Measurements from ENCODE around the gene KNSTRN. TPM values are rescaled to one million over a fixed set of nuclear protein-coding genes. Genes with fewer than 3 reads are reported as not detected.

The KNSTRN gene
- polyA plus RNA-seq, 1 donor (not counting 4 experiments of a cell fraction or from before 2014, with no cell fraction given): 42.4 TPM

- no peak for FAIRE-seq
- peaks cover 24% of the 10 kb centered on the region for H3K79me2 ChIP-seq (ENCODE audit: control insufficient read depth, insufficient read depth, low read length)
Observed at GRCh38 chr15:40334541-40334940, 48.0 kb upstream of the KNSTRN start.

GRCh38 chr15:40334941-40335795 lies 47.4 kb upstream of the KNSTRN start:
- H3K27ac ChIP-seq (ENCODE audit: control insufficient read depth, insufficient read depth, low read length): no peak overlapping the region
- no peaks in the 10 kb centered on the region for H3K9me3 ChIP-seq (ENCODE audit: control insufficient read depth, low read depth, low read length)
- peaks cover 30% of the 10 kb centered on the region for H3K79me2 ChIP-seq (ENCODE audit: control insufficient read depth, insufficient read depth, low read length)
- FAIRE-seq: no peak
- H4K20me1 ChIP-seq (ENCODE audit: control insufficient read depth, extremely low read depth, insufficient read depth, low read length): no peaks in the 10 kb centered on the region
- H3K4me1 ChIP-seq (ENCODE audit: control insufficient read depth, extremely low read depth, insufficient read depth, low read length): peaks cover 59% of the 10 kb centered on the region
- no peaks in the 10 kb centered on the region for H3K27me3 ChIP-seq (ENCODE audit: control insufficient read depth, extremely low read depth, insufficient read depth, low read length)
- dilution Hi-C loops (cut with MboI; ENCODE audit: extremely low pct_ligation_motif_present, low sequenced_read_pairs): no loop called here
- no peak overlapping the region for H2AFZ ChIP-seq (ENCODE audit: control insufficient read depth, low read length)
- no peak for DNase-seq (ENCODE audit: low read depth, low spot score)
- peaks cover 2% of the 10 kb centered on the region for H3K9me1 ChIP-seq (ENCODE audit: control insufficient read depth, extremely low read depth, insufficient read depth, low read length)
- H3K4me3 ChIP-seq (ENCODE audit: control insufficient read depth in 2 of 3, extremely low read depth in 1 of 3, insufficient read depth in 2 of 3, low read depth in 1 of 3, low read length in 3 of 3): no peak overlapping the region
- no peak overlapping the region for H3K4me2 ChIP-seq (ENCODE audit: control insufficient read depth, extremely low read depth, insufficient read depth, low read depth, low read length)
- peaks cover 22 to 39% of the 10 kb centered on the region in 2 experiments for H3K36me3 ChIP-seq (ENCODE audit: control insufficient read depth in 2 of 2, extremely low read depth in 1 of 2, insufficient read depth in 2 of 2, low read length in 2 of 2)
- H3K9ac ChIP-seq (ENCODE audit: control insufficient read depth, extremely low read depth, insufficient read depth, low read length): no peak overlapping the region
- TF ChIP-seq CTCF (optimal IDR thresholded peaks at IDR 0.05 in 1 of 3, IDR thresholded peaks at IDR 0.05 in 1 of 3, conservative IDR thresholded peaks at IDR 0.05 in 1 of 3; ENCODE audit: extremely low read depth in 1 of 3, insufficient read depth in 2 of 3, low read length in 3 of 3): no peak
- TF ChIP-seq EZH2 (IDR thresholded peaks at IDR 0.05; ENCODE audit: low read length): no peak

More at GRCh38 chr15:40334541-40334940, 48.0 kb upstream of the KNSTRN start:
- dilution Hi-C loops (cut with MboI; ENCODE audit: extremely low pct_ligation_motif_present, low sequenced_read_pairs): no loop called here
- peaks cover 2% of the 10 kb centered on the region for H3K9me1 ChIP-seq (ENCODE audit: control insufficient read depth, extremely low read depth, insufficient read depth, low read length)
- no peaks in the 10 kb centered on the region for H3K27me3 ChIP-seq (ENCODE audit: control insufficient read depth, extremely low read depth, insufficient read depth, low read length)
- no peaks in the 10 kb centered on the region for H3K9me3 ChIP-seq (ENCODE audit: control insufficient read depth, low read depth, low read length)
- no peak for TF ChIP-seq CTCF (optimal IDR thresholded peaks at IDR 0.05 in 1 of 3, IDR thresholded peaks at IDR 0.05 in 1 of 3, conservative IDR thresholded peaks at IDR 0.05 in 1 of 3; ENCODE audit: extremely low read depth in 1 of 3, insufficient read depth in 2 of 3, low read length in 3 of 3)
- TF ChIP-seq EZH2 (IDR thresholded peaks at IDR 0.05; ENCODE audit: low read length): no peak
- peak overlapping the region; percentile 11 for H3K27ac ChIP-seq (ENCODE audit: control insufficient read depth, insufficient read depth, low read length)
- no peaks in the 10 kb centered on the region for H4K20me1 ChIP-seq (ENCODE audit: control insufficient read depth, extremely low read depth, insufficient read depth, low read length)
- no peak overlapping the region for H3K4me2 ChIP-seq (ENCODE audit: control insufficient read depth, extremely low read depth, insufficient read depth, low read depth, low read length)
- H3K9ac ChIP-seq (ENCODE audit: control insufficient read depth, extremely low read depth, insufficient read depth, low read length): no peak overlapping the region
- DNase-seq (ENCODE audit: low read depth, low spot score): no peak
- H2AFZ ChIP-seq (ENCODE audit: control insufficient read depth, low read length): no peak overlapping the region
- H3K4me1 ChIP-seq (ENCODE audit: control insufficient read depth, extremely low read depth, insufficient read depth, low read length): peaks cover 53% of the 10 kb centered on the region
- H3K4me3 ChIP-seq (ENCODE audit: control insufficient read depth in 2 of 3, extremely low read depth in 1 of 3, insufficient read depth in 2 of 3, low read depth in 1 of 3, low read length in 3 of 3): no peak overlapping the region
- H3K36me3 ChIP-seq (ENCODE audit: control insufficient read depth in 2 of 2, extremely low read depth in 1 of 2, insufficient read depth in 2 of 2, low read length in 2 of 2): peaks cover 22 to 39% of the 10 kb centered on the region in 2 experiments

Measured in keratinocyte (primary cell).